Measurements from ENCODE around the gene ATP5ME.

Gene ATP5ME

DNA sequence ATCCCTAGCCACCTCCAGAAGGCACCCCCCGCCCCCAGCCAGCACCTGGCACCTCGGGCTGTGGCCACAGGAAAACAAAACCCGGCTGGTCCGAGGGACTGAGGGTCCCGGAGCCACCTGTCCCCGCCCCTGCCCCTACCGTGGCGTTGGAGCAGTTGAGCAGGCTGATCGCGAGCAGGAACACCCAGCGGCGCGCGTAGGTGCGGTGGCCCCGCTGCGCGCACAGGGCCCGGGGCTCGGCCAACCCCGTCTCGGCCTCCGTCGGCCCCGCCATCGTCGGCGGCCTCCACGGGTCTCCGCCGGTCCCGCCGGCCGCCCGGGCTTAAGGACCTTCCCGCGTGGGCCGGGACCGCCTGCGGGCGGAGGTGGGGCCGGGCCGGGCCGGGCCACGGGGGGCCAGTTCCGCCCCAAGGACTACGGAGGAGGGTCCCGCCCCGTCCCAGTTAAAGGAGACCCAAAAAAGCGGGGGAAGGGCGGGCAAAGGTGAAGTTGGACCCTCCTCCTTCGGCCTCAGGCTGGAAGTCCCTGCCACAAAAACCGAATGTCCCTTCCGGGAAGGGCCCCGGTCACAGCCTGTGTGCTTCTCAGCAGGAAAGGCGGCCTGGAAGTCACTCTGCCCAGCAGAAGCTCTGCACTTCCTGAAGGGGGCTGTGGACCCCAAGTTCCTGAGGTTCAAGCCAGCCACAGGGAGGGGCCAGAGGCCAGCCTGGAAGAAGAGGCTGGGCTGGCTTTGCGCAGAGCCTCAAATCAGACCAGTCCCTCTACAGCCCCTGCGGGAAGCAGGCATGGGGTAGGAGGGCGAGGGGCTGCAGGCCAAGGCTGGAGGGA is 15.0 kb upstream of the ATP5ME start, which contains the start of gene SLC49A3:
SLC49A3 (minus strand) TSS at position 298 of the 828 bp plus-strand sequence; CDS start at position 274, 24 bp downstream.
- no peak within 1 kb of the TSS for H3K4me2 ChIP-seq (ENCODE audit: insufficient read depth, low read length)
- H3K9me3 ChIP-seq (ENCODE audit: insufficient read depth, low read length, severe bottlenecking): no peaks in the 10 kb centered on the region
- no peaks in the 10 kb centered on the region for H3K4me1 ChIP-seq (ENCODE audit: insufficient read depth, low read length)
- H2AFZ ChIP-seq (ENCODE audit: low read depth, low read length): no peak within 1 kb of the TSS
- no peak for TF ChIP-seq EZH2 (IDR thresholded peaks at IDR 0.05; ENCODE audit: borderline replicate concordance, low read depth, low read length, severe bottlenecking)
- TF ChIP-seq, protein P1, sequence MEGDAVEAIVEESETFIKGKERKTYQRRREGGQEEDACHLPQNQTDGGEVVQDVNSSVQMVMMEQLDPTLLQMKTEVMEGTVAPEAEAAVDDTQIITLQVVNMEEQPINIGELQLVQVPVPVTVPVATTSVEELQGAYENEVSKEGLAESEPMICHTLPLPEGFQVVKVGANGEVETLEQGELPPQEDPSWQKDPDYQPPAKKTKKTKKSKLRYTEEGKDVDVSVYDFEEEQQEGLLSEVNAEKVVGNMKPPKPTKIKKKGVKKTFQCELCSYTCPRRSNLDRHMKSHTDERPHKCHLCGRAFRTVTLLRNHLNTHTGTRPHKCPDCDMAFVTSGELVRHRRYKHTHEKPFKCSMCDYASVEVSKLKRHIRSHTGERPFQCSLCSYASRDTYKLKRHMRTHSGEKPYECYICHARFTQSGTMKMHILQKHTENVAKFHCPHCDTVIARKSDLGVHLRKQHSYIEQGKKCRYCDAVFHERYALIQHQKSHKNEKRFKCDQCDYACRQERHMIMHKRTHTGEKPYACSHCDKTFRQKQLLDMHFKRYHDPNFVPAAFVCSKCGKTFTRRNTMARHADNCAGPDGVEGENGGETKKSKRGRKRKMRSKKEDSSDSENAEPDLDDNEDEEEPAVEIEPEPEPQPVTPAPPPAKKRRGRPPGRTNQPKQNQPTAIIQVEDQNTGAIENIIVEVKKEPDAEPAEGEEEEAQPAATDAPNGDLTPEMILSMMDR (IDR thresholded peaks at IDR 0.05; ENCODE audit: borderline replicate concordance, extremely low read depth, low read length, poor library complexity, severe bottlenecking): no peak
- no peak within 1 kb of the TSS for H3K9ac ChIP-seq (ENCODE audit: low read depth, low read length)
- no peak within 1 kb of the TSS for H3K27ac ChIP-seq (ENCODE audit: low read length)
- no peak for DNase-seq
- H4K20me1 ChIP-seq (ENCODE audit: insufficient read depth, low read length): peaks cover 4% of the 10 kb centered on the region; the same call in 1 of the 2 replicates
- no peak for ATAC-seq (ENCODE audit: insufficient read depth, low read depth)
- no peaks in the 10 kb centered on the region for H3K79me2 ChIP-seq (ENCODE audit: insufficient read depth, low read length)
- no peaks in the 10 kb centered on the region for H3K27me3 ChIP-seq (ENCODE audit: insufficient read depth, low read length, poor library complexity)
- no peak within 1 kb of the TSS for H3K4me3 ChIP-seq (ENCODE audit: low read depth in 1 of 2, low read length in 2 of 2)
- no peaks in the 10 kb centered on the region for H3K36me3 ChIP-seq (ENCODE audit: insufficient read depth, low read length)

DNA sequence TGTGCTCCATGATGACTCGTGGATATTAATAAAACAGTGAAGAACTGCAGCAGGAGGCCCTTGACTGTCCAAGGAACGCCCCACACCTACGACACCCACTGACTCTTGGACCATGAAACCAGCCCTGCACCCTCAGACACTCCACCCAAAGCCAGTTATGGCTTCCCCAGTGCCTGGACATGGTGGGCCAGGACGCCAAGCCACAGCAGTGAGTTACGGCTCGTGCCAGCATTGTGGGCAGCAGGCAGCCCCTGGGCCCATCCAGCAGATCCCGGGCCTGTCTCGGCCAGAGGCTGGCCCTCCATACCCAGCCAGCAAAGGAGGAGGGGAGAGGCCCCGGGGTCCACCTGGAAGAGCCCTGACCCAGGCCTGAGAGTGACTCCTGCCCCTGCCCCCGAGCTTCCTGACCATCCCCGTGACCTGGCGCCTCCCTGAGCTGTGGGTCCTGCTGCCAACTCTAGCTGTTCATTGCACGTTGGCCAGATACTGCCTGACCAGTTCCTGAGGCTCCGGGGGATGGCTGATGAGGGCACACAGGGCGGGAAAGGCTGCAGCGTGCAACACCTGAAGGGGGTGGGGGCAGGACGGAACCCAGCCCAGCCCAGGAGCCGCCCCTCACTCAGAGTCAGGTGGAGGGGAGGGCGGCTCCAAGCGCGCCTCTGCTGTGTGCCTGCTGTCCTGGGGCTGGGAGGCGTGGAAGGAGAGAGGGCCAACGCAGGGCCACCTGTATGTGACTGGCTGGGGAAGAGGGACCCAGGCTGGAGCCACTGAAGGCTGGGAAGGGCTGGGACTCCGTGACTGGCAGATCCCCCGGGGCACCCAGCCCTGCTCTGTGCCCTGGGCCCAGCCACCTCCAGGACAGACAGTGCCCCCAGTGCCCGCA is 14.1 kb upstream of the ATP5ME start:
- no peaks in the 10 kb centered on the region; the same call in 1 of the 2 replicates for H3K4me1 ChIP-seq (ENCODE audit: insufficient read depth, low read length)
- no peak overlapping the region for H3K4me3 ChIP-seq (ENCODE audit: low read depth in 1 of 2, low read length in 2 of 2)

DNA sequence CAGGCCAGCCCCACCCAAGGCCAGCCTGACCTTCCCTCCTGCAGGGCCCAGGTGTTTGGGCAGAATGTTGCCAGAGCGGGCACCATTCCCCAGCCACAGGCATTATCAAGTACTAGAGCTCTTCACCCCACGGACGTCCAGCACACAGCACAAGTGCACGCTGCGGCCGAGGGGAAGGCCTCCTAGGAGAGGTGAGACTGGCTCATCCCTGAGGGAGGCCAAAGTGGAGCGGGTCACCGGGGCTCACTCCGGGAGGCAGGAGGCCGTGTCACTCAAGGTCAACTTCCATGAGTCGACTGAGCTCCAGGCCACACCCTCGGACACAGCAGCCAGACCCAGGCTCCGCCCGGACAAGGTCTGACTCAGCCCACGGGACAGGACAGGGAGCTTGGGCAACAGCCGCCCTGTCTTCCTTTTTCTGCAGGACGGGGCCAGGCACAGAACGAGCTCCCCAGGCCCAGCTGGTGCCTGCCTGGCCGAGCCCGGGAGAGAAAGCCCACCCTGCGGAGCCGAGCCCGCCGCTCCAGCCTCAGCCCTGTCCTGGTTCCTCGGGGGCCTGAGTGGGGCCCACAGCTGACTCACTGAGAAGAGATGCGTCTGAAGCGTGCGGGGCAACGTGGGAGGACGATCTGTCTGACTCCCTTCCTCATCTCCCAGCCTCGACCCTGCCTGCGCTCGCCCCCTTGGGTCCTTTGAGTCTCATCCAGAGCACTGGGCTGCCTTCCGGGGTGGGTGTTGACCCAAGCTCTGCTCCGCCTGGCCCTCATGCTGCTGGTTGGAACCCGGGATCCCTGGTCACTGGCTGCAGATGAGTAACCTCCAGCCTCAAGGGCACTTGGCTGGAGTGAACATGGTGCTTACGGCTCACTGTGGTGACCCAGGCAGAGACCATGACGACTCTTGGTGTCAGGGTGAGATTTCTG is 13.2 kb upstream of the ATP5ME start:
- H3K36me3 ChIP-seq (ENCODE audit: insufficient read depth, low read length): no peaks in the 10 kb centered on the region
- no peak for ATAC-seq (ENCODE audit: insufficient read depth, low read depth)
- no peak overlapping the region for H3K4me3 ChIP-seq (ENCODE audit: low read depth in 1 of 2, low read length in 2 of 2)
- H3K4me2 ChIP-seq (ENCODE audit: insufficient read depth, low read length): no peak overlapping the region
- no peaks in the 10 kb centered on the region for H3K27me3 ChIP-seq (ENCODE audit: insufficient read depth, low read length, poor library complexity)
- DNase-seq: no peak
- H3K4me1 ChIP-seq (ENCODE audit: insufficient read depth, low read length): no peaks in the 10 kb centered on the region; the same call in none of the 2 replicates
- peaks cover 18% of the 10 kb centered on the region for H4K20me1 ChIP-seq (ENCODE audit: insufficient read depth, low read length)
- no peak overlapping the region for H3K9ac ChIP-seq (ENCODE audit: low read depth, low read length)
- no peaks in the 10 kb centered on the region for H3K9me3 ChIP-seq (ENCODE audit: insufficient read depth, low read length, severe bottlenecking)
- no peak overlapping the region for H2AFZ ChIP-seq (ENCODE audit: low read depth, low read length)
- no peaks in the 10 kb centered on the region for H3K79me2 ChIP-seq (ENCODE audit: insufficient read depth, low read length)
- TF ChIP-seq, protein P1 (IDR thresholded peaks at IDR 0.05; ENCODE audit: borderline replicate concordance, extremely low read depth, low read length, poor library complexity, severe bottlenecking): no peak
- no peak for TF ChIP-seq EZH2 (IDR thresholded peaks at IDR 0.05; ENCODE audit: borderline replicate concordance, low read depth, low read length, severe bottlenecking)
- no peak overlapping the region for H3K27ac ChIP-seq (ENCODE audit: low read length)

More for the DNA sequence above, 14.1 kb upstream of the ATP5ME start:
- Histone ChIP-seq H3K27ac (ENCODE audit: low read length) (no peak overlapping the region), H3K27me3 (ENCODE audit: insufficient read depth, low read length, poor library complexity) (no peaks in the 10 kb centered on the region), H3K9ac (ENCODE audit: low read depth, low read length) (no peak overlapping the region), H2AFZ (ENCODE audit: low read depth, low read length) (no peak overlapping the region), H4K20me1 (ENCODE audit: insufficient read depth, low read length) (peaks cover 9% of the 10 kb centered on the region; the same call in 1 of the 2 replicates), H3K79me2 (ENCODE audit: insufficient read depth, low read length) (no peaks in the 10 kb centered on the region), H3K36me3 (ENCODE audit: insufficient read depth, low read length) (no peaks in the 10 kb centered on the region), H3K4me2 (ENCODE audit: insufficient read depth, low read length) (no peak overlapping the region), H3K9me3 (ENCODE audit: insufficient read depth, low read length, severe bottlenecking) (no peaks in the 10 kb centered on the region)
- no peak for ATAC-seq (ENCODE audit: insufficient read depth, low read depth)
- TF ChIP-seq, protein P1 (IDR thresholded peaks at IDR 0.05; ENCODE audit: borderline replicate concordance, extremely low read depth, low read length, poor library complexity, severe bottlenecking): no peak
- TF ChIP-seq EZH2 (IDR thresholded peaks at IDR 0.05; ENCODE audit: borderline replicate concordance, low read depth, low read length, severe bottlenecking): no peak
- DNase-seq: no peak

All from DND-41 (cell line).